Measurements from ENCODE around the gene LIMS3.
"Not testable (repeated sequence)": the region's sequence is repeated elsewhere in the genome, so short reads cannot be mapped to it uniquely, and the experiment has no call there.

Gene LIMS3

DNA sequence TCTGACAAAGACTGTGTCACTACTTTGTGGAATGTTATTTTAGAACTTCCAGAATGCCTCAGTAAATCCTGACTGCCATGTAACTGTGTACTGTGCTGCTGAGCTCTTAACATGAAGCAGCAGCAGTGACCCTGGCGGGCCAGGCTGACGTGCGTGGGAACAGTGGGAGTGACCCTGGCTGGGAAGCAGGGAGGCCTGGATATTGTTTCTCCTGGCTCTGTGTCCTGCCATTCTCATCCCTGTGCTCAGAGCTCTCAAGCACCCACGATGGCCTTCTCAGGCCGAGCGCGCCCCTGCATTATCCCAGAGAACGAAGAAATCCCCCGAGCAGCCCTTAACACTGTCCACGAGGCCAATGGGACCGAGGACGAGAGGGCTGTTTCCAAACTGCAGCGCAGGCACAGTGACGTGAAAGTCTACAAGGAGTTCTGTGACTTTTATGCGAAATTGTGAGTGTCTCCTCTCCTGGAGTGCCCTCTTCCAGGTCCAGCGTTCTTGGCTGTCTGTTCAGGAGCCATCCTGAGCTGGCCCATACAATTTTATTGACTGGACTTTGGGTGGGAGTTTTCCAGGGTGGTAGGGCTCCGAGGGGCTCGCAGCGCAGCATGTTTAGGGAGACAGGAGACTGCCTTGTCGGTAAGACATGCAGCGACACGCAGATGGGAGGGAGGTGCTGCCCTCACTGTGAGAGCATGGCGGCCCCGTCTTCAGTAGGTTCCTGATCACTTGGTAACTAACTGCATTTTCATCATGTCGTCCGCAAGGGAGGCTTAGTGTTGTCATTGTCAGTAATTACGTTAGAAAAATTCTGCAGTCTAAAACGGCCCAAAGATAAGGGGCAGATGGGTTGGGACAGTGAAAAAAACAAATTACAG lies at the start of gene LIMS3:
LIMS3 (plus strand) TSS at position 227 of the 875 bp plus-strand sequence; CDS start at position 268, 41 bp downstream.
- DNase-seq = not testable (repeated sequence)

DNA sequence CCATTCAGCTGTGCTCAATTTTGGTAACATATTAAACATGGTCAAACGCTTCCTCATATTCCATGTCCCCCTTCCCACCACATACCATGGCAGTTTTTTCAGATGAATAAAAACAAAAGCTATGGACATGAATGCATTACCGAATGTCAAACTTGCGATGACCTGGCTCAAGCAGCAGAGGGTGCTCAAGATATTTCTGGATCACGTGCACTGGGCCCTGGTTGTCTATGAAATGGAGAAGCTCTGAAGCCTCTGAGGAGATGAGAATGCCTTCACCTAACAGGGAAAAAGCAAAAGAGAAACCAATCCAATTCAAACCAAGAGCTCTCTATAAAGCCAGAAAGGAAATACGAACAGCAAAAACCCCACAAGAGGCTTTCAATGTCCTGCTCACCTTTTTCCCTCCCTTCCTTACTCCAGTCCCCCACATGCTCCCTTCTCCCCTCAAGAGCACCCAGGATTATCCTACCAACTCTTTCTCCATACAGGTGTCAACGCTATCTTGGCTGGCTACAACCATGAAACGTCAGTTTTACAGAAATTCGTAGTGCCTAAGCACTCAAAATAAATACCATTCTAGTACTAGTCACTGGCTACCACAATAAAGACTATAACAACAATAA lies 27.2 kb upstream of the LIMS3 start:
- DNase-seq = not testable (repeated sequence)

DNA sequence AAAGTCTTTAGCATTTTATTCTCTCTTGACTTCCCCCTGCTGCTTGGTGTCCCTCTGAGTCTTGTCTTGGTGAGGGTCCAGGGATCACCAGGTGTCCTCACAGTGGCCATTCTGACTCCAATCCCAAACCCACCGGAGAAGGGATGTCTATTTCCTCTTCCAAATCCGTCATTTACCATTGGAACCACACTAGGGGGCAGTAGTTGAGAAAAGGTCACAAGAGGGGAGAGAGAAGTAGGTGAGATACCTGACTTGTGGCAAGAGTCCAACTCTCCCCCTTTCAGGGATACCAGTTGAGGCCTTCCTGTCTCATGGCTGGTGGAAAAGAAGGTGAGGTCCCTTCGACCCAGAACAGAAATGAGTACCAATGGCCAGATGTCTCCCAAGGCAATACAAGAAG lies 21.9 kb upstream of the LIMS3 start:
- not testable (repeated sequence) for DNase-seq

- not testable (repeated sequence) for DNase-seq
Measured at GRCh38 chr2:109882112-109882511, 16.4 kb upstream of the LIMS3 start.

GRCh38 chr2:109888414-109888813 lies 10.1 kb upstream of the LIMS3 start:
- not testable (repeated sequence) for DNase-seq

DNA sequence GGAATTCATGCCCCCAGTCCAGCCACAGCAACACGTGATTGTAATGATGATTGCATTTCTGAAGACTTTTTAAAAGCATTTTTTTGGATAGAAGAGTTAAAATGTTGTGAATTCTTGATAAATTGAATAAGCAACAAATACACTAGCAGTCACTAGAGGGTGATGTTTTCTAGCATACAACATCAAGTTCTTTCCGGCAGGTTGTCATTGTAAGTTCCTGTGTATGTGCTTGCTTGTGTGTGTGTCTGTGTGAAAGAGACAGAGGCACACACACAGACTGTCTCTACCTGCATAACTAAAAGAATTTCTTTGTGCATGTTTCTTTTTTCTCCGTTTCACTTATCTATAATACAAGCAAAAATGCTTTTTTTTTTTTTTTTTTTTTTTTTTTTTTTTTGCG lies 8.6 kb upstream of the LIMS3 start:
- DNase-seq = not testable (repeated sequence)

- DNase-seq = not testable (repeated sequence)
Measured at GRCh38 chr2:109891024-109891423, 7.5 kb upstream of the LIMS3 start.

DNA sequence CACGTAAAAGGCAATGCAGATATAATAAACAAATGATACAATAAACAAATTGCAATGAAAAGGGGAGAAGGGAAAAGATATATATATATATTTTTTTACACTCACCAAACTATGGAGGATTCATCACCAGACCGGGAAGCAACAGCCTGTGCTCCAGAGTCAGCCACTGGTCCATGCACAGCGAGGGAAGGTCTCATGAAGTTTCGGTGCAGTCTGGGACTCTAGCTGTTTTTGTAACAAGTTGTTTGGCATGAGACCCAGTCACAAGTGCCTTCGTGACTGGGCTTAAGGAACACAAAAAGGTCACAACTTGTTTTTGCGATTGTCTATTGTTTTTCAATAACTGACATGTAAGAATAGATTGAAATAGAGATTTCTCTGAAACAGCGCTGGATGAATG lies 4.8 kb upstream of the LIMS3 start:
- DNase-seq = not testable (repeated sequence)

DNA sequence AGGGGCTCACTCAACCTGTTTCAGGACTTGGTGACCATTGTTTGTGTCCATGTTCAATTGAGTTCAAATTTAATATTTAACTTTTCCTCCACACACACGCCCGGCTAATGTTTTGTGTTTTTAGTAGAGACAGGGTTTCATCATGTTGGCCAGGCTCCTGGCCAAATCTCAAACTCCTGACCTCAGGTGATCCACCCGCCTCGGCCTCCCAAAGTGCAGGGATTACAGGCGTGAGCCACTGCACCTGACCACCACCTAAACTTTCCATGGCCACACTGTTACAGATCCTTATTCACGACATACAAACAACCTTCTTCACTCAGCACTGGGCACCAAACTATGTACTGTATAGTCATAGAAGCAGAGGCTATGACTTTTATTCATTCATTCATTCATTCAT lies 4.3 kb upstream of the LIMS3 start:
- not testable (repeated sequence) for DNase-seq

- not testable (repeated sequence) for DNase-seq
Measured at GRCh38 chr2:109895090-109895869, 3.2 kb upstream of the LIMS3 start.

DNA sequence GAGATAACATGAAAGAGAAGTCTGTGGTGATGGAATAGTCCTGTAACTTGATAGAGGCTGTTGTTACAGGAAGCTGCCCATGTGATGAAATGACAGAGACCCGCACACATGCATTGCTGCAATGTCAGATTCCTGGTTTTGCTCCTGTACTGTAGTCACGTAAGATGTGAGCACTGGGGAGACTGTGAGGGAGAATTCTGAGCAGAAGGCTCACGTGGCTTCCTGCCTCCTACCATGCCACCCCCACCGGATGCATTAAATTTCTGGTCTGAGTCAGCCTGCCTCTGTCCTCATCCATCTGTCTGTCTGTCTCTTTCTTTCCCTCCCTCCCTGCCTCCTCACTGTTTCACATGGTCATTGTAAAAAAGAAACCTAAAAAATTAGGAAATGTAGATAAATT lies 2.3 kb upstream of the LIMS3 start:
- DNase-seq = not testable (repeated sequence)

- not testable (repeated sequence) for DNase-seq
Measured at GRCh38 chr2:109897769-109898461, 573 bp upstream of the LIMS3 start.

- DNase-seq = not testable (repeated sequence)
Measured at GRCh38 chr2:109905796-109906195, 7.3 kb downstream of the LIMS3 start.

DNA sequence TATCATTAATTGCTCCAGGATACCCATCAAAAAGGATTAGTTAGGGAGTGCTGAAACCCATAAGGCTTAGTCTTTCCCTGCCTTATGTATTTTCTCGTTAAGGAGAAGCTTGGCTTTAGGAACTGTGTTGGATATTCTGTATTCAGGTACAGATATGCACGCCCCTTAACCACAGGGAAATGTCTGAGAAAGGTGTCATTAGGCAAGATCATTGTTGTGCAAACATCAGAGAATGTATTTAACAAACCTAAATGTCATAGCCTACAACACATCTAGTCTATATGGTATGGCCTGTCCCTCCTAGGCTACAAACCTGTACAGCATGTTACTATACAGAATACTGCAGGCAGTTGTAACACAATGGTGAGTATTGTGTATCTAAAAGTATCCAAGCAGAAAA lies 10.1 kb downstream of the LIMS3 start:
- DNase-seq = not testable (repeated sequence)

DNA sequence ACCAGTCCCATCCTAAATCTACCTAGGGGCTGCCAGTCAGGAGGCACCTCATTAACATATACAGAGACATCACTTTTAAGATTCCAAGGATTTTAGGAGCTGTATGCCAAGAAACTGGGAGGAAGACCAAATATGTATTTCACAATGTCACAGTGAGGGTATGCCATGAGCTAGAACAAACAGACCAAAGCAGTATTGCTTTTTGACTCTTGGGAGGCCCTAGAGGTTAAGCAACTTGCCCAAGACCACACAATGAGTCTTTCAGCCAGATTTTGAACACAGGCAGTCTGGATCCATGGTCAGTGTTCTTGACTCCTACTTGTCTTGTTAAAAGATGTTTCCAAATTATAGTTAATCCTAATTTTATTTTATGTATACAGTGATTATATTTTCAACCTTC lies 12.3 kb downstream of the LIMS3 start:
- not testable (repeated sequence) for DNase-seq

- not testable (repeated sequence) for DNase-seq
Measured at GRCh38 chr2:109913911-109914310, 15.4 kb downstream of the LIMS3 start.

DNA sequence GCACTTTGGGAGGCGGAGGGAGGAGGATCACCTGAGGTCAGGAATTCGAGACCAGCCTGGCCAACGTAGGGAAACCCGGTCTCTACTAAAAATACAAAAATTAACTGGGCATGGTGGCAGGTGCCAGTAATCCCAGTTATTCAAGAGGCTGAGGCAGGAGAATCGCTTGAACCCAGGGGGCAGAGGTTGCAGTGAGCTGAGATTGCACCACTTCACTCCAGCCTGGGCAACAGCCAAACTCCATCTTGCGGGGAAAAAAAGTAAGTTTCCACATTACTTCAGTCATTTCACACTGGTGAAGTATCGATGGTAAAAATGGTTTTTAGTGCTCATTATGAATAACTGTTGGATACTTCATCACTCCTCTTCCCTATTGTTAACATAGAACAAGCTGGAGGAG lies 16.1 kb downstream of the LIMS3 start:
- DNase-seq = not testable (repeated sequence)

GRCh38 chr2:109915830-109916229 lies 17.3 kb downstream of the LIMS3 start:
- not testable (repeated sequence) for DNase-seq

GRCh38 chr2:109920162-109920561 lies 21.7 kb downstream of the LIMS3 start:
- not testable (repeated sequence) for DNase-seq

- not testable (repeated sequence) for DNase-seq
Measured at GRCh38 chr2:109921543-109922384, 23.3 kb downstream of the LIMS3 start.

- DNase-seq = not testable (repeated sequence)
Measured at GRCh38 chr2:109924481-109924880, 26.0 kb downstream of the LIMS3 start.
